ENCODE results near the gene GMEB1. TPM values are rescaled to one million over a fixed set of nuclear protein-coding genes. Genes with fewer than 3 reads are reported as not detected.
A peak's percentile ranks its signal among the peaks of the same experiment; 100 is the strongest.

Gene GMEB1
- total RNA-seq: 9.9 and 11.8 TPM in 2 replicates

- Histone ChIP-seq H3K36me3 (ENCODE audit: control insufficient read depth, insufficient read depth, low read length) (no peaks in the 10 kb centered on the region), H3K4me3 (ENCODE audit: low read depth, low read length) (peak within 1 kb of the TSS; percentile 90), H3K27me3 (ENCODE audit: control insufficient read depth, insufficient read depth, low read length) (no peaks in the 10 kb centered on the region)
- TF ChIP-seq CTCF (IDR thresholded peaks at IDR 0.05; ENCODE audit: insufficient read depth, low read length, poor library complexity, severe bottlenecking): no peak
- no peak for DNase-seq (ENCODE audit: low read depth)
Observed at GRCh38 chr1:28668191-28668955, at the start of gene GMEB1. TSS of gene GMEB1 (plus strand) at chr1:28668784. CDS start at chr1:28683613, 14,829 bp downstream.

- no peak overlapping the region for H3K4me3 ChIP-seq (ENCODE audit: low read depth, low read length)
- no peak for DNase-seq (ENCODE audit: low read depth)
- TF ChIP-seq CTCF (IDR thresholded peaks at IDR 0.05; ENCODE audit: insufficient read depth, low read length, poor library complexity, severe bottlenecking): no peak
- H3K36me3 ChIP-seq (ENCODE audit: control insufficient read depth, insufficient read depth, low read length): no peaks in the 10 kb centered on the region
- H3K27me3 ChIP-seq (ENCODE audit: control insufficient read depth, insufficient read depth, low read length): no peaks in the 10 kb centered on the region
Observed at GRCh38 chr1:28631713-28632112, 36.9 kb upstream of the GMEB1 start.

- DNase-seq (ENCODE audit: low read depth): no peak
- H3K4me3 ChIP-seq (ENCODE audit: low read depth, low read length): no peak overlapping the region
Observed at GRCh38 chr1:28632560-28632959, 36.0 kb upstream of the GMEB1 start.

GRCh38 chr1:28640766-28641165 is 27.8 kb upstream of the GMEB1 start:
- TF ChIP-seq CTCF (IDR thresholded peaks at IDR 0.05; ENCODE audit: insufficient read depth, low read length, poor library complexity, severe bottlenecking): peak; percentile 49
- no peak for DNase-seq (ENCODE audit: low read depth)
- no peak overlapping the region for H3K4me3 ChIP-seq (ENCODE audit: low read depth, low read length)
- H3K27me3 ChIP-seq (ENCODE audit: control insufficient read depth, insufficient read depth, low read length): no peaks in the 10 kb centered on the region
- no peaks in the 10 kb centered on the region for H3K36me3 ChIP-seq (ENCODE audit: control insufficient read depth, insufficient read depth, low read length)

More at GRCh38 chr1:28632560-28632959, 36.0 kb upstream of the GMEB1 start:
- H3K27me3 ChIP-seq (ENCODE audit: control insufficient read depth, insufficient read depth, low read length): no peaks in the 10 kb centered on the region
- no peak for TF ChIP-seq CTCF (IDR thresholded peaks at IDR 0.05; ENCODE audit: insufficient read depth, low read length, poor library complexity, severe bottlenecking)
- no peaks in the 10 kb centered on the region for H3K36me3 ChIP-seq (ENCODE audit: control insufficient read depth, insufficient read depth, low read length)

GRCh38 chr1:28642056-28642846 is 26.3 kb upstream of the GMEB1 start:
- Histone ChIP-seq H3K36me3 (ENCODE audit: control insufficient read depth, insufficient read depth, low read length) (no peaks in the 10 kb centered on the region), H3K4me3 (ENCODE audit: low read depth, low read length) (peak overlapping the region; percentile 79), H3K27me3 (ENCODE audit: control insufficient read depth, insufficient read depth, low read length) (no peaks in the 10 kb centered on the region)
- no peak for TF ChIP-seq CTCF (IDR thresholded peaks at IDR 0.05; ENCODE audit: insufficient read depth, low read length, poor library complexity, severe bottlenecking)
- no peak for DNase-seq (ENCODE audit: low read depth)

Measured in kidney epithelial cell (primary cell).